ENCODE results near the gene ZNF580.

Gene ZNF580

GRCh38 chr19:55647732-55648584, 7.2 kb downstream of the ZNF580 start, which contains the start of gene CCDC106:
TSS of gene CCDC106 (plus strand) at chr19:55648212. CDS start at chr19:55649047, 835 bp downstream.
- DNase-seq (ENCODE audit: low read depth), result no peak

DNA sequence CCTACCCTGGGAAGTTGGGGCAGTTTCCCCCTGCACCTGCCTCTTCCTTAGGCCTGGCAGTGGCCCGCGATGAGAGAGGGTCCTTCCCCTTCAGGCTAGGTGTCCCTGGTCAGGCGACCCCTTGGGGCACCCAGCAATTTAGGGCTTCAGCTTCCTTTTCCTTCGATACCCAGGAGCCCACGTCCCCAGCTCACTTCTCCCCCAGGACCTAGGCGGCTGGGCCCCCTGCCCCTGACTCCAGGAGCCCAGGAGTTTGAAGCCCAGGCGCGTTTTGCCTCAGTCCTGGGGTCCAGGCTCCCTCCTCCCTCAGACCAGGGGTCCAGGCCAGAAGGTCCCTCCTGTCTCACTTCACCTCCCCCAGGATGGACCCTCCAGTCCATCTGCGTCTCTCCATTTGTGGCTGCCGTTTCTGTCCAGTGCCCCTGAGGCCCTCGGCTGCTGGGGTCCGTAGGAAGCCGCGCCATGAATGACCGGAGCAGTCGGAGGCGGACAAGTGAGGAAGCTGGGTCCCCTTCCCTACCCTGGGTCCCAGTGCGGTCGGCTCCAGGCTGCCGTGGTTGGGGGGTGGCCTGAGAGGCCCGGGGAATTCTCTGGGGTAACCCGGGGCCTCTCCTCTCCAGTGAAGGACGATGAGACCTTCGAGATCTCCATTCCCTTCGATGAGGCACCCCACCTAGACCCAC, 7.9 kb downstream of the ZNF580 start:
- no peak for DNase-seq (ENCODE audit: low read depth)

DNA sequence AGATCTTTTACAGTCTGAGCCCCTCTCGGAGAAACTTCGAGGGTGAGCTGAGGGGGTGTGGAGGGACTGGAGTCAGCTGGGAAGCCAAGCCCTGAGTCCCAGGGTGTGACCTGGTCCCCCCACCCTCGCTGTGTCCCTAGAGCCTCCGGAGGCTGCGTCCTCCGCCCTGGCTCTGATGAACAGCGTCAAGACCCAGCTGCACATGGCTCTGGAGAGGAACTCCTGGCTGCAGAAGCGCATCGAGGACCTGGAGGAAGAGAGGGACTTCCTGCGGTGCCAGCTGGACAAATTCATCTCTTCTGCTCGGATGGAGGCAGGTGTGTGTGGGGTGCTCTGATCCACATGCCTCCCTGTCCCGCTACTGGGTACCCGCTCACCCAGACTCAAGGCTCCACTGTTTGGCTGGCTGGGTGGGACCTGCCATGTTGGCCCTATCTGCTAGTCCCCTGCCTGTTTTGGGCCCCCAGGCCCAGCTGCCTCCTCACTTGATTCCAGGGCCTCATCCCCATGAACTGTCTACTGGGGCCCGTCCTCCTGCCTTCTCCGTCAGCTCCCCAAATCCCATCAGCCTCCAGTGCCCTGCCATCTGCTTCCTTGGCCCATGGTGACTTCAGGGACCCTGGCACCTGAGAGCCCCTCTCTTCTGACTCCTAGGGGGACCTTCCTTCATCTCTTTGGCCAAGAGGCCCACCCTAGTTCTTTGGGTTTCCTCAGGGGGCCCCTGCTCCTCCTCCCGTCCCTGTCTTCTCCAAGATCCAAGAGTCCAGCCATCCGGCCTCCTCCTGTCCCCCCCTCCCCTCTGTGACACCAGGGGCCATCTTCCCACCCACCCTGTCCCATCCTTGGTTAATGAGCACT, 8.7 kb downstream of the ZNF580 start:
- no peak for DNase-seq (ENCODE audit: low read depth)

DNA sequence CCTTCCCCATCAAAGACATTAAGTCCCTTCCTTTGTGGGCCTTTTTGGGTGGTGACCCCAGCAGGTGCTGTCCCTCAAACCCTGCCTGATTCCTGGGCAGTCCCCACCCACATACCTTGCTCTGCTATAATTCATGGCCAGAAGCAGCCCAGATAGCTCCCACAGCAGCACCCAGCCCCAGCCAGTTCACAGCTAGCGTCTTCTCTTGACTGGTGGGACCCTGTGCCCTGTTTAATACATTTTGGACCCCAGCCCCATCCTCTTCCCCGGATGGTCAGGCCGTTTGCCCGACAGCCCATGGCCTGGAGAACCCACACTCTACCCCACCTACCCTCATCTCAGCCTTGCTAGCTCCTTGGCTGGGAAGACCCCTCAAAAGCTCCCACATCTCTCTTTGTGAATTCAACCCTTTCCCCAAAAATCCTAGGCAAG, 9.3 kb downstream of the ZNF580 start:
- no peak for DNase-seq (ENCODE audit: low read depth)

DNA sequence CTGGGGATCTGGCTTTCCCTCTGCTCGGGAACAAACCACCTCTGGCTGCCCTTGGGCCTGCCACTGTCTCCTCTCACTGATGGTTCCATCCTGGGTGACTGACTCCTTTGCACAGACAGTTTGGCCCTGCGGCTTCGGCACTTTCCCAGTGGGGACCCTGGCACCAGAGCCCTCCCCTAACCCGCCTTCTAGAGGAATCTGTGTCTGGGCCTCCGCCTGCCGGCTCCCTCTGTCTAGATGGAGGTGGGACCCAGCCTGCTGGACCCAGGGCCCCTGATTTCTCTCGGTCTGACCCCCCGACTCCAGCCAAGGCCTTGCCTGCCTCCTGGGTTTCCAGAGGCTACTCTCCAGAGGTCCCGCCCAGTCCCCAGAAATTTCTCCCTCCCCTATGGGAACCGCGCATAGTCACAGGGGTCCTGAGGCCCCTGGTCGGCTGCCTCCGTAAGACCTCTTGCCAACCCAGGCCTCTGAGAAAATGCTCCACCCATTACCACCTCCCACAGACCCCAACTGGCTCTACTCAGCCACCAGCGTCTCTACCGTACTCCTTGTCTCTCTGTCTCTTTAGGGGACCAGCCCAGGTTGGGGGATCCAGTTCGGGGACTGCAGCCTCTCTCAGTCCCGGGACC, 9.9 kb downstream of the ZNF580 start:
- DNase-seq (ENCODE audit: low read depth), result no peak

DNA sequence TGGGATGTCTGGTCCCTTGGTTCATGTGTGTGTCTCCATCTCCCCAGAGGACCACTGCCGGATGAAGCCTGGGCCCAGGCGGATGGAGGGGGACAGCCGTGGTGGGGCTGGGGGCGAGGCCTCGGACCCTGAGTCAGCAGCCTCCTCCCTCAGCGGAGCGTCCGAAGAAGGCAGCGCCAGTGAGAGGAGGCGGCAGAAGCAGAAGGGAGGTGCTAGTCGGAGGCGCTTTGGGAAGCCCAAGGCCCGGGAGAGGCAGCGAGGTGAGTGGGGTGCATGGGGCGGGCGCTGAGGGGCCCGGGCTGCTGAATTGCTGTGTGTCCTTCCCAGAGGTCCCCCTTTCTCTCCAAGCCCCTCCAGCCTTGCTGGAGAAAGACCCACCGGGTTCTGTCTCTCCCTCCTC, 10.4 kb downstream of the ZNF580 start:
- DNase-seq (ENCODE audit: low read depth), result no peak

GRCh38 chr19:55652311-55653128, 11.7 kb downstream of the ZNF580 start:
- no peak for DNase-seq (ENCODE audit: low read depth)

DNA sequence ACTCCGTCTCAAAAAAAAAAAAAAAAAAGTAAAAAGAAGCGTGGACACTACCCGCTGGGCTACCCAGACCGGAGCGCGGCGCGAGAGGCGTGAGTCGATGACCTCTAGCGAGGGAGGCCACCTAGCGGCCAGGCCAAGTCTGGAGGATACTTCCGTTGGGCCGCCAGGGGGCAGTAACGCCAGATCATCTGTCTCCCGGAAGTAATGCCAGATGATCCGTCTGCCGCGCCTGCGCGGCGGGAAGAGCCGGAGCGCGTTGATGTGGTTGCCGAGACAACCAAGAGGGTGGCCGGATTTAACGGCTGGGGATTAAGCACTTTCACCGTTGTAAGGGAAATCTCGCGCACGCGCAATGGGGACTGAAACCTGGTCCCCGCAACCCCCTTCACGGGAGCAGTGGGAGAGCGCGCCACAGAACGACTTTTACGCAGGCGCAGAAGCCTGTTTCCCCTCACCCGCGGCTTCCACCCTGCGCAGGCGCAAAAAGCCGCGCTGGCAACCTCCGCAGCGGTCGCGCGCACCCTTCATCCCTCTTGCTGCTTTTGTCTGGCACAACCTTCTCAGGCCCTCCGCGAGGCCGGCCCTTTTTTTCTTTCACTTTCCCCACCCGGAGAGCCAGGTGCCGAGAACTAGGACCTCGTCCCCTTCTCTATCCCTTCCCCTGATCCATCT, 13.0 kb downstream of the ZNF580 start:
- DNase-seq (ENCODE audit: low read depth), result peak; percentile 99

DNA sequence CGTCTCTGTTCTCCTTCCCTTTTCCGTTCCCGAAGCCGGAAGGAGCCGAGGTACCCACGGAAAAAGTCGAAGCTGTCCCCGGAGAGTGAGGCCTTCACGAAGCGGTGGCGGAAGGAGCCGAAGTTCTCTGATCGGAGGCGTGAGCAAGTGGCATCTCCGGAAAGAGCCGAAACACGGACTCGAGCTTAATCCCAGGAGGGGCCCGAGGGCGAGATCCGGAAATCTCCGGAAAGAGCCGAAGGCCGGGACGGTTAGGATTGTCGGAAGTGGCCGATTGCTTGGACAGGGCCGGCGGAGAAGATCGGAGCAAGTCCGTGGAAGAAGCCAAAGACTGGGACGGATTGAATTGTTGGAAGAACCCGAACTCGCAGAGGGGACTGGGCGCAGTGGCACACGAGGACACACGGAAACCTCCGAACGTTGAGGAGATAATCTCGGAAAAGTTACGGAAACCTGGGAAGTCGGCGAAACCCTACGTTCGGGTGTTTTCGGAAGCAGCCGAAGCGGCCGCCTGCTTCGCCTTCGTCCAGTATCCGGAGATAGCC, 13.6 kb downstream of the ZNF580 start:
- DNase-seq (ENCODE audit: low read depth), result peak; percentile 100

DNA sequence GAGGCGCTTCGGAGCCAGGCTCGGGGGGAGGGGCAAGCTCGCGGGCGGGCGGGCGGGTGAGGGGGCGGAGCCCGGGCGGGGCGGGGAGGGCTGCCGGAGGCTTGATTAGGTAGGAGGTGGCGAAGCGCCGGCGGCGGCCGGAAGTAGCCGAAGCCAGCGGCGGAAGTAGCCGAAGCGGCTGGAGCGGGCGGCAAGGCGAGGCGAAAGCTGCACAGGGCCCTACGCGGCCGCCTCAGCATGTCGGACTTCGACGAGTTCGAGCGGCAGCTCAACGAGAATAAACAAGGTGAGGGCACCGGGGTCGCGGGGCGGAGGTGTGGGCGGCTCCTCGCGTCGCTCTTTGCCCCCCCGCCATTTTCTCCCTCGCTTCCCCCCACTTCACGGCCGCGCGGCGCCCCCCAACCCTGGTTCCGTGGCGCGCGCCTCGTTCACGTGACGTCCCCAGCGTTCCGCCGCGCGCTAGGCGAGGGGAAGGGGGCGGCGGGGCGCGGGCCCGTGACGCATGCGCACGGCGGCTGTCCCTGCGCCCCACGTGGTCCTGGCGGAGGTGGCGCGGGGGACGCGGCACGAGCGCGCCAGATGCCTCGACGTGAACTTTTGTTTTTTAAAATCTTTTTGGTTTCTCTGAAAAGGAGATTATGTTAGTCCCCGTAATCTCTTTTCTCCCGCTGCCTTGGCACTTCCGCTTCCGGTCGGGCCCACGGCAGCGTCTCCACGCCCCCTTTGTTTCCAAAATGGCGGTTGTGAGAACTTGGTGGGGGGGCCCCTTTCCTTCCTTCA, 14.3 kb downstream of the ZNF580 start, which contains the start of gene U2AF2:
TSS of gene U2AF2 (plus strand) at position 168 of the 780 bp plus-strand sequence. CDS start at position 238, 70 bp downstream.
- DNase-seq (ENCODE audit: low read depth), result peak; percentile 81

- DNase-seq (ENCODE audit: low read depth), result no peak
Observed at GRCh38 chr19:55655648-55656040, 14.8 kb downstream of the ZNF580 start.

DNA sequence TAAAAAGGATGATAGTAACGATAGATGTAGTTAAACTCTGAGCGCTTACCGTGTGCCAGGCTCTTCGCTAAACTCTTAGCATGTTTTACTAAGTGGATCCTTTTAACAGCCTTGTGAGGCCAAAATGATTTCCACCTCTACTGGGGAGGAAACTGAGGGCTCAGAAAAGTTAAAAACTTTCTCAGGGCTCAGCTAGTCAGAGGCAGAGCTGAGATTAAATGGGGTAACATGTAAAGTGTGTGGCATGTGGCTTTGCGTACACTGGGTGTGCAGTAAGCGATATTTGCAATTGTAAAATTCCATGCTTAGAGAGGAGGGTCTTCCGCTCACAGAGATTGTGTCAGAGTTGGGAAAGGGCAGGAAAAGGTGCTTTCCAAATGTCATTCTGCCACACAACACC, 15.8 kb downstream of the ZNF580 start:
- DNase-seq (ENCODE audit: low read depth), result no peak

DNA sequence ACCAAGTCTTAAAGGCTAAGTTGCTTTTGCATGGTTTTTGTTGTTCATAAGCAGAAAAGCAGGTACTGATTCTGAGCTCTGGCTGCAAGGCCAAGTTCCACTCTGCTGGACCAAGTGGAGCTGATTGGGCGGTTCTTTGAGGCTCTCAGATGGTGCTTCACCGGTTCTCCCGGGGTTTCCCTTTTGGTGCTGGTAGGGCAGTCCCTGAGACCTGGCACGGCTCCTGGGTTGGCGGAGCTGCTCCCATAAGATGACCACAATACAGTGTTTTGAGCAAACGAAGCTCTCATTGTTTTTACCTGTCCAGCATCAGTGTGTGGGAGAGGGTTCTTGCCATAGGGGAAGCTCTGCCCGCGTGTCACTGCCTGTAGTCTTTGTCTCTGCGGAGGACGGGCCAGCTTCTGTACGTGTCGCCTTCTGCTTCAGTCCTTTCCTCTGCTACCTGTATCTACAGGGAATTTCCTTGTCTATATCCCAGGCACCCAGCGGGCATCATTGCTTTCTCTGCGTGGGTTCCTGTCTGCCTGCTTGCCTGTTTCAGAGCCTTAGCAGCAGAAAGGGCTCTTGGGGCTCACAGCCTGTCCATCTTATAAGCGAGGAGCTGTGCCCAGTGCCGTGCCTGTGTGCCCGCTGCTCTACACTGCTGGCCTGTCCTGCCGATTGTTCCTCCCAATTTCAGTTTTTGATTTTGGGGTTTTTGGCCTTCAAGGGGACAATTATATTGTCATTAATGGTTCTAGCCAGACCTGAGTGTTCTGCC, 16.4 kb downstream of the ZNF580 start:
- no peak for DNase-seq (ENCODE audit: low read depth)

- DNase-seq (ENCODE audit: low read depth), result no peak
Observed at GRCh38 chr19:55658846-55659459, 18.2 kb downstream of the ZNF580 start.

DNA sequence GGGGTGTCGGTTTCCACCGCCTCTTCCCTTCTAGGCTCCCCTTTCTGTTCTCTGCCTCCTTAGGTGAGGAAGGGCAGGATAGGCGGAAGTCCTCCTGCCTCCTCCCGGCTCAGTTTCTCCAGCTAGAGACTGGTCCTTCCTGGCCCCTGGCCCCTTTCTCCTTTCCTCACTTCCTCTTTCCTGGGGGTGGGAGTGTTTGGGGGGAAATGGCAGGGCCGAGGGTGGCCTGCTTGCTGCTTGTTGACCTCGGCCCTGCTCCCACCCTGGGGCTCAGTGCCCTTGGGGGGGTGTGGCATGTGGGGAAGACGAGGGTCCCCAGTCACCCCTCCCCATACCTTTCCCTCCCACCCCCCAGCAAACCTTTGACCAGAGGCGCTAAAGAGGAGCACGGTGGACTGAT, 19.0 kb downstream of the ZNF580 start:
- no peak for DNase-seq (ENCODE audit: low read depth)

DNA sequence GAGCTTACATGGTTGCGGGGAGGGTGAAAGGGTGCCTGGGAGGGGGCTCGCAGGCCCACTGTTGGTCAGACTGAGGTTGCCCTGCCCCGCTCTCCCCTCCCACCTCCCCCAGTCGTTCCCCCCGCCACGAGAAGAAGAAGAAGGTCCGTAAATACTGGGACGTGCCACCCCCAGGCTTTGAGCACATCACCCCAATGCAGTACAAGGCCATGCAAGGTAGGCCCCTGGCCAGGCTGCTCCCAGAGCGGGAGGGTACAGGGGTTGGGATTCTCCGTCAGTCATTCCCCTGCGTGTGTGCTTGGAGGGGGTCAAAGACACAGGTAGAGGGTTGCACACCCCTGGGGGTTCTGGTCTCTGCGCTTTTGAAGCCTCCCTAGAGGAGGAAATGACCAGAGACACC, 19.6 kb downstream of the ZNF580 start:
- DNase-seq (ENCODE audit: low read depth), result no peak

GRCh38 chr19:55660991-55661390, 20.2 kb downstream of the ZNF580 start:
- DNase-seq (ENCODE audit: low read depth), result no peak

GRCh38 chr19:55661826-55662225, 21.0 kb downstream of the ZNF580 start:
- no peak for DNase-seq (ENCODE audit: low read depth)

All from GM04504 (cell line).